EL (cell line): ENCODE data around the gene GTF2IRD1.
"Not testable (repeated sequence)": the region's sequence is repeated elsewhere in the genome, so short reads cannot be mapped to it uniquely, and the experiment has no call there.

ENCODE experiments used
- DNase-seq: peaks from one replicate; pipeline ENCODE4 v3.0.0-alpha.2; 2016

Gene GTF2IRD1

GRCh38 chr7:74470504-74470903, 16.8 kb downstream of the GTF2IRD1 start:
- no peak for DNase-seq

GRCh38 chr7:74473116-74473515, 19.4 kb downstream of the GTF2IRD1 start:
- DNase-seq: no peak

GRCh38 chr7:74474271-74474865, 20.7 kb downstream of the GTF2IRD1 start:
- peak; percentile 48 for DNase-seq

GRCh38 chr7:74475243-74475986, 21.7 kb downstream of the GTF2IRD1 start:
- no peak for DNase-seq

- no peak for DNase-seq
These were observed 22.3 kb downstream of the GTF2IRD1 start for GRCh38 chr7:74475987-74476350.

GRCh38 chr7:74476626-74477025, 22.9 kb downstream of the GTF2IRD1 start:
- DNase-seq: no peak

GRCh38 chr7:74478671-74479065, 25.0 kb downstream of the GTF2IRD1 start:
- no peak for DNase-seq

GRCh38 chr7:74479066-74479781, 25.5 kb downstream of the GTF2IRD1 start:
- DNase-seq: peak; percentile 41

GRCh38 chr7:74479961-74480829, 26.5 kb downstream of the GTF2IRD1 start:
- DNase-seq: peak; percentile 85

- peak; percentile 85 for DNase-seq
These were observed 27.2 kb downstream of the GTF2IRD1 start for GRCh38 chr7:74480861-74481417.

- DNase-seq: no peak
These were observed 27.9 kb downstream of the GTF2IRD1 start for GRCh38 chr7:74481458-74482196.

- DNase-seq: no peak
These were observed 28.4 kb downstream of the GTF2IRD1 start for GRCh38 chr7:74482197-74482467.

- peak; percentile 97 for DNase-seq
These were observed 29.1 kb downstream of the GTF2IRD1 start for GRCh38 chr7:74482629-74483401.

GRCh38 chr7:74483402-74484336, 30.0 kb downstream of the GTF2IRD1 start:
- peak; percentile 93 for DNase-seq

- no peak for DNase-seq
These were observed 31.9 kb downstream of the GTF2IRD1 start for GRCh38 chr7:74485611-74486010.

- DNase-seq: not testable (repeated sequence)
These were observed 34.9 kb downstream of the GTF2IRD1 start for GRCh38 chr7:74488518-74489030.

- no peak for DNase-seq
These were observed 36.6 kb downstream of the GTF2IRD1 start for GRCh38 chr7:74489997-74490945.

- not testable (repeated sequence) for DNase-seq
These were observed 37.8 kb downstream of the GTF2IRD1 start for GRCh38 chr7:74491490-74491889.

GRCh38 chr7:74493295-74493694, 39.6 kb downstream of the GTF2IRD1 start:
- DNase-seq: no peak
